Type B pancreatic cell (in vitro differentiated cells): ENCODE results near the gene CDC42BPB. TPM values are rescaled to one million over a fixed set of nuclear protein-coding genes. Genes with fewer than 3 reads are reported as not detected.

Experiments used
- DNase-seq: peaks from one replicate; pipeline ENCODE4 v3.0.0; 2021; ENCODE audit warnings: mixed read lengths; ENCODE audit not compliant: unreplicated experiment; ENCODE audit errors: extremely low spot score
- H3K27ac Mint-ChIP-seq: 2 replicates; pipeline ENCODE4 v1.8.0; 2021; ENCODE audit warnings: mild to moderate bottlenecking, mixed read lengths
- H3K27me3 Mint-ChIP-seq: 2 replicates; pipeline ENCODE4 v1.8.0; 2021; ENCODE audit warnings: mixed read lengths
- H3K36me3 Mint-ChIP-seq: 2 replicates; pipeline ENCODE4 v1.8.0; 2021; ENCODE audit warnings: mixed read lengths
- H3K4me1 Mint-ChIP-seq: one replicate; pipeline ENCODE4 v1.8.0; 2021; ENCODE audit warnings: mixed read lengths; ENCODE audit not compliant: unreplicated experiment
- H3K4me3 Mint-ChIP-seq: 2 replicates; pipeline ENCODE4 v1.8.0; 2021; ENCODE audit warnings: mild to moderate bottlenecking, mixed read lengths
- H3K9me3 Mint-ChIP-seq: 2 replicates; pipeline ENCODE4 v1.8.0; 2021; ENCODE audit warnings: mixed read lengths
- CTCF ChIP-seq: fragments of 200-600 bp; sonication (generic); conservative IDR thresholded peaks from 2 replicates; pipeline ENCODE4 v1.5.0; 2021; ENCODE audit warnings: antibody characterized with exemption, mild to moderate bottlenecking
- total RNA-seq: library from RNA; stranded (reverse); gene quantifications from 2 replicates; pipeline ENCODE4 v1.2.1, GENCODE V29; 2021; ENCODE audit warnings: low replicate concordance

The CDC42BPB gene
- total RNA-seq, 1 donor from 2014 or later, result 88.6 TPM

- Mint-ChIP-seq H3K27me3 (no peaks in the 10 kb centered on the region), H3K4me3 (no peak overlapping the region), H3K9me3 (no peaks in the 10 kb centered on the region), H3K36me3 (peaks cover 14% of the 10 kb centered on the region), H3K4me1 (no peaks in the 10 kb centered on the region), H3K27ac (no peak overlapping the region)
- no peak for DNase-seq
- no peak for TF ChIP-seq CTCF
These were observed 148.4 kb downstream of the CDC42BPB start for GRCh38 chr14:102908766-102909455.

GRCh38 chr14:102907980-102908730, 149.2 kb downstream of the CDC42BPB start:
- no peak for DNase-seq
- TF ChIP-seq CTCF, result no peak
- Mint-ChIP-seq H3K4me3 (no peak overlapping the region), H3K36me3 (peaks cover 15% of the 10 kb centered on the region), H3K4me1 (no peaks in the 10 kb centered on the region), H3K27ac (no peak overlapping the region), H3K27me3 (no peaks in the 10 kb centered on the region), H3K9me3 (no peaks in the 10 kb centered on the region)

- no peak for TF ChIP-seq CTCF
- H3K9me3 Mint-ChIP-seq, result no peaks in the 10 kb centered on the region
- no peak for DNase-seq
- no peaks in the 10 kb centered on the region for H3K4me1 Mint-ChIP-seq
- H3K27me3 Mint-ChIP-seq, result no peaks in the 10 kb centered on the region
- H3K4me3 Mint-ChIP-seq, result no peak overlapping the region
- peaks cover 17% of the 10 kb centered on the region for H3K36me3 Mint-ChIP-seq
- no peak overlapping the region for H3K27ac Mint-ChIP-seq
These were observed 150.0 kb downstream of the CDC42BPB start for GRCh38 chr14:102907303-102907844.

- DNase-seq, result no peak
- H3K4me3 Mint-ChIP-seq, result no peak overlapping the region
- no peak overlapping the region for H3K27ac Mint-ChIP-seq
- H3K9me3 Mint-ChIP-seq, result no peaks in the 10 kb centered on the region
- H3K4me1 Mint-ChIP-seq, result no peaks in the 10 kb centered on the region
- no peak for TF ChIP-seq CTCF
- H3K27me3 Mint-ChIP-seq, result no peaks in the 10 kb centered on the region
- H3K36me3 Mint-ChIP-seq, result peaks cover 17% of the 10 kb centered on the region
These were observed 150.6 kb downstream of the CDC42BPB start for GRCh38 chr14:102906616-102907302.

- no peak for DNase-seq
- Mint-ChIP-seq H3K4me1 (no peaks in the 10 kb centered on the region), H3K36me3 (peaks cover 17% of the 10 kb centered on the region), H3K27ac (no peak overlapping the region), H3K27me3 (no peaks in the 10 kb centered on the region), H3K9me3 (no peaks in the 10 kb centered on the region), H3K4me3 (no peak overlapping the region)
- TF ChIP-seq CTCF, result no peak
These were observed 151.9 kb downstream of the CDC42BPB start for GRCh38 chr14:102905116-102906108.
